HG02763 (cell line): ENCODE results near the gene PCYT1A.
"Not testable (repeated sequence)": the region's sequence is repeated elsewhere in the genome, so short reads cannot be mapped to it uniquely, and the experiment has no call there.

ENCODE experiments used
- ATAC-seq: cut with Tn5 transposase; IDR thresholded peaks from one replicate; pipeline ENCODE4 v1.9.1; 2021; ENCODE audit warnings: mild to moderate bottlenecking, moderate library complexity; ENCODE audit not compliant: unreplicated experiment

PCYT1A gene

GRCh38 chr3:196287440-196288140 lies at the start of gene PCYT1A:
Gene PCYT1A, minus strand, starts transcription at chr3:196287726. Its CDS starts 17,195 bp downstream, at chr3:196270531.
- ATAC-seq = peak; percentile 87

- ATAC-seq = no peak
Measured at GRCh38 chr3:196336319-196337145, 49.0 kb upstream of the PCYT1A start.

- no peak for ATAC-seq
Measured at GRCh38 chr3:196335503-196335948, 48.0 kb upstream of the PCYT1A start.

GRCh38 chr3:196334982-196335381 lies 47.5 kb upstream of the PCYT1A start:
- ATAC-seq = no peak

- no peak for ATAC-seq
Measured at GRCh38 chr3:196332168-196332567, 44.6 kb upstream of the PCYT1A start.

GRCh38 chr3:196327405-196327804 lies 39.9 kb upstream of the PCYT1A start:
- ATAC-seq = no peak

- ATAC-seq = no peak
Measured at GRCh38 chr3:196326936-196327335, 39.4 kb upstream of the PCYT1A start.

GRCh38 chr3:196323691-196324090 lies 36.2 kb upstream of the PCYT1A start:
- no peak for ATAC-seq

- ATAC-seq = no peak
Measured at GRCh38 chr3:196323016-196323415, 35.5 kb upstream of the PCYT1A start.

GRCh38 chr3:196321162-196321561 lies 33.6 kb upstream of the PCYT1A start:
- ATAC-seq = no peak

GRCh38 chr3:196320137-196320536 lies 32.6 kb upstream of the PCYT1A start:
- no peak for ATAC-seq

GRCh38 chr3:196317687-196318467 lies 30.4 kb upstream of the PCYT1A start, which contains the start of gene DYNLT2B:
Gene DYNLT2B, minus strand, starts transcription at chr3:196318240. Its CDS starts 88 bp downstream, at chr3:196318152.
- ATAC-seq = peak; percentile 85

GRCh38 chr3:196316799-196317686 lies 29.5 kb upstream of the PCYT1A start:
- ATAC-seq = not testable (repeated sequence)

- ATAC-seq = no peak
Measured at GRCh38 chr3:196315821-196316220, 28.3 kb upstream of the PCYT1A start.

GRCh38 chr3:196314597-196314996 lies 27.1 kb upstream of the PCYT1A start:
- no peak for ATAC-seq

- ATAC-seq = not testable (repeated sequence)
Measured at GRCh38 chr3:196314086-196314485, 26.6 kb upstream of the PCYT1A start.

- ATAC-seq = not testable (repeated sequence)
Measured at GRCh38 chr3:196302960-196303359, 15.4 kb upstream of the PCYT1A start.

GRCh38 chr3:196302551-196302950 lies 15.0 kb upstream of the PCYT1A start:
- not testable (repeated sequence) for ATAC-seq

GRCh38 chr3:196298521-196298920 lies 11.0 kb upstream of the PCYT1A start:
- no peak for ATAC-seq

- no peak for ATAC-seq
Measured at GRCh38 chr3:196292286-196292923, 4.9 kb upstream of the PCYT1A start.
